HCT116 (cell line): ENCODE measurements around the gene SDK2. TPM values are rescaled to one million over a fixed set of nuclear protein-coding genes. Genes with fewer than 3 reads are reported as not detected.

Experiments
- ATAC-seq: fragments of 200-7000 bp; cut with Tn5 transposase; 2 replicates; pipeline ENCODE4 v1.9.1; 2020; ENCODE audit warnings: mild to moderate bottlenecking, moderate library complexity
- BruUV-seq: library from RNA; stranded (reverse); fragments of 400-500 nt; replicated peaks from 2 replicates; lab custom pipeline; 2021; lab: Mats Ljungman, UMichigan
- CTCF ChIA-PET: fragments of 300-600 bp; sonication (Branson Sonifier 250); formaldehyde crosslinking; loops from one replicate; lab custom pipeline; 2021; ENCODE audit warnings: antibody characterized with exemption; lab: Charles Lee
- POLR2A ChIA-PET: fragments of 300-600, 350-600 bp; sonication (Branson Sonifier 250); formaldehyde crosslinking; loops from one replicate; lab custom pipeline; 2021; ENCODE audit warnings: antibody characterized with exemption; lab: Charles Lee
- RAD21 ChIA-PET, 2 experiments: fragments of 300-600 bp; sonication (Branson Sonifier 250); formaldehyde crosslinking; loops; one replicate each; lab custom pipeline; 2023; ENCODE audit warnings: low total read pairs in 2 of 2; ENCODE audit not compliant: uncharacterized antibody in 2 of 2, unreplicated experiment in 2 of 2, low non-redundant PET in 1 of 2; lab: Charles Lee
- DNase-seq: peaks from one replicate; pipeline ENCODE4 v3.0.0-alpha.2; 2010; ENCODE audit warnings: low read depth, low spot score
- H2AFZ ChIP-seq: fragments of 200-600 bp; shearing (Covaris generic), sonication (generic); 2 replicates; pipeline ENCODE4 v1.6.1; 2017; ENCODE audit warnings: low read depth, mixed run types, mixed read lengths, antibody characterized with exemption, low read length; ENCODE audit not compliant: poor library complexity, severe bottlenecking
- H3K27ac ChIP-seq: 2 replicates; pipeline ENCODE4 v1.5.1; 2012; ENCODE audit warnings: low read depth, low read length
- H3K27me3 ChIP-seq: fragments of 200-600 bp; sonication (generic); 2 replicates; pipeline ENCODE4 v1.6.1; 2016; ENCODE audit warnings: mixed run types, low read length, mixed read lengths; ENCODE audit not compliant: insufficient read depth
- H3K36me3 ChIP-seq, 2 experiments: fragments of 200-500 bp in 1 of 2; fragments of 200-600 bp in 1 of 2; sonication (Bioruptor generic) in 1 of 2; sonication (generic) in 1 of 2; 2 replicates each; pipeline versions ENCODE4 v1.5.1 to v1.6.1; 2014 to 2016; ENCODE audit warnings: low read length in 2 of 2, inconsistent platforms in 1 of 2, mixed read lengths in 1 of 2, mixed run types in 1 of 2; ENCODE audit not compliant: insufficient read depth in 2 of 2, control insufficient read depth in 1 of 2
- H3K4me1 ChIP-seq, 2 experiments: fragments of 200-600 bp in 1 of 2; sonication (generic) in 1 of 2; 2 replicates each; pipeline versions ENCODE4 v1.5.1 to v1.6.1; 2012 to 2017; ENCODE audit warnings: low read length in 2 of 2, inconsistent platforms in 1 of 2, mild to moderate bottlenecking in 1 of 2, mixed read lengths in 1 of 2, mixed run types in 1 of 2, moderate library complexity in 1 of 2; ENCODE audit not compliant: insufficient read depth in 2 of 2, control insufficient read depth in 1 of 2
- H3K4me2 ChIP-seq: fragments of 200-600 bp; sonication (generic); 2 replicates; pipeline ENCODE4 v1.6.1; 2017; ENCODE audit warnings: mixed run types, low read length, mixed read lengths
- H3K4me3 ChIP-seq, 2 experiments: fragments of 200-600 bp in 1 of 2; sonication (generic) in 1 of 2; replicated peaks in 1 of 2; 2 replicates each; pipeline ENCODE4 v1.5.1; 2011 to 2016; ENCODE audit warnings: low read length in 2 of 2, control low read depth in 1 of 2, low read depth in 1 of 2, mild to moderate bottlenecking in 1 of 2, mixed read lengths in 1 of 2, mixed run types in 1 of 2
- H3K79me2 ChIP-seq: fragments of 200-600 bp; sonication (generic); 2 replicates; pipeline ENCODE4 v1.6.1; 2017; ENCODE audit warnings: mild to moderate bottlenecking, mixed run types, low read length, moderate library complexity, mixed read lengths; ENCODE audit not compliant: insufficient read depth
- H3K9ac ChIP-seq: fragments of 200-600 bp; sonication (generic); 2 replicates; pipeline ENCODE4 v1.6.1; 2016; ENCODE audit warnings: low read length, mixed read lengths
- H3K9me2 ChIP-seq: fragments of 200-600 bp; sonication (generic), shearing (Covaris generic); 2 replicates; pipeline ENCODE4 v1.6.1; 2017; ENCODE audit warnings: mixed run types, mild to moderate bottlenecking, moderate library complexity; ENCODE audit not compliant: insufficient read depth
- H3K9me3 ChIP-seq, 2 experiments: fragments of 200-500 bp in 1 of 2; fragments of 200-600 bp in 1 of 2; sonication (Bioruptor generic) in 1 of 2; sonication (generic) in 1 of 2; 2 replicates each; pipeline ENCODE4 v1.6.1; 2014 to 2017; ENCODE audit warnings: low read length in 2 of 2, mixed read lengths in 2 of 2, inconsistent platforms in 1 of 2, low read depth in 1 of 2, mild to moderate bottlenecking in 1 of 2, mixed run types in 1 of 2, moderate library complexity in 1 of 2; ENCODE audit not compliant: control insufficient read depth in 1 of 2, insufficient read depth in 1 of 2
- H4K20me1 ChIP-seq: fragments of 200-600 bp; sonication (generic), shearing (Covaris generic); 2 replicates; pipeline ENCODE4 v1.6.1; 2017; ENCODE audit warnings: mixed run types, mild to moderate bottlenecking, moderate library complexity; ENCODE audit not compliant: insufficient read depth
- CEBPB ChIP-seq: IDR thresholded peaks from 2 replicates; pipeline ENCODE4 v1.6.1; 2012; ENCODE audit warnings: low read depth
- ELF1 ChIP-seq: IDR thresholded peaks from 2 replicates; pipeline ENCODE4 v1.6.1; 2012; ENCODE audit warnings: low read depth, borderline replicate concordance
- POLR2AphosphoS5 ChIP-seq: IDR thresholded peaks from 2 replicates; pipeline ENCODE4 v1.6.1; 2011; ENCODE audit warnings: mild to moderate bottlenecking, low read depth, low read length, moderate library complexity
- TCF7L2 ChIP-seq: IDR thresholded peaks from 2 replicates; pipeline ENCODE4 v1.7.0; 2011; ENCODE audit warnings: borderline replicate concordance, inconsistent platforms; ENCODE audit not compliant: insufficient read depth, insufficient read length; ENCODE audit errors: extremely low read depth
- ZNF274 ChIP-seq: fragments of 200-500 bp; sonication (Bioruptor generic); IDR thresholded peaks from 2 replicates; pipeline ENCODE4 v1.6.1; 2014; ENCODE audit warnings: mild to moderate bottlenecking, low read depth, low read length, inconsistent platforms
- intact Hi-C: fragments of 100-400 bp; cut with micrococcal nuclease; formaldehyde crosslinking; loops from 2 replicates; pipeline ENCODE4 v1.10.0; 2022
- total RNA-seq: library from RNA; stranded (reverse); gene quantifications from one replicate; pipeline ENCODE4 v1.2.1, GENCODE V29; 2021; ENCODE audit not compliant: unreplicated experiment
- TF ChIP-seq, protein P1 (sequence below): IDR thresholded peaks from 2 replicates; pipeline ENCODE4 v1.6.1; 2012
- TF ChIP-seq, protein P2 (sequence below), 3 experiments: fragments of 200-600 bp in 1 of 3; sonication (generic) in 1 of 3; IDR thresholded peaks in 2 of 3; conservative IDR thresholded peaks in 1 of 3; 2 replicates each; pipeline ENCODE4 v1.5.1; 2012 to 2017; ENCODE audit warnings: low read depth in 2 of 3, low read length in 2 of 3, antibody characterized with exemption in 1 of 3, borderline replicate concordance in 1 of 3, control low read depth in 1 of 3, mild to moderate bottlenecking in 1 of 3, mixed read lengths in 1 of 3, mixed run types in 1 of 3, moderate library complexity in 1 of 3; ENCODE audit not compliant: insufficient read depth in 1 of 3

SDK2 gene
- total RNA-seq, 1 experiment from 2014 or later: 0.10 TPM

DNA sequence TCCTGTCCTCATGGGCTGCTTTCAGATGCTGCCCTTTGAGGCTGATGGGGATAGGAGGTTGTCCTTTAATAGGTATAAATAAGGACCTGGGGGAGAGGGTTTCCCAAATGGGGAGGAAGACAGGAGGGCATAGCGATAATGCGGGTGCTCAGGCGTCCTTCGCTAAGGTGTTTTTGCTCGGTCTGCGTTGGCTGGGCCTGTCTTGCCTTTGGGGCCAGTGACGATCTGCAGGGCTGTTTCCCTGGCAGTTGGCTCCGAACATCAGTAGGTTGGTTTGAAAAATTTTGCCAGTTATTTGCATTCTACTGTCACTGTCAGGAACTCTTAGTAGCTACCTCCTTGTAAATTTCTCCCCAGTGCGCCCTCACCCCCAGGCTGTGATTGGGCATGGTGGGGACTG lies 294.6 kb downstream of the SDK2 start:
- POLR2A ChIA-PET: no interaction called here
- TF ChIP-seq ELF1: no peak
- TF ChIP-seq, protein P1, sequence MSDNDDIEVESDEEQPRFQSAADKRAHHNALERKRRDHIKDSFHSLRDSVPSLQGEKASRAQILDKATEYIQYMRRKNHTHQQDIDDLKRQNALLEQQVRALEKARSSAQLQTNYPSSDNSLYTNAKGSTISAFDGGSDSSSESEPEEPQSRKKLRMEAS: no peak
- no peak for TF ChIP-seq POLR2AphosphoS5
- no peak for TF ChIP-seq TCF7L2
- no peak for TF ChIP-seq ZNF274
- TF ChIP-seq, protein P2, sequence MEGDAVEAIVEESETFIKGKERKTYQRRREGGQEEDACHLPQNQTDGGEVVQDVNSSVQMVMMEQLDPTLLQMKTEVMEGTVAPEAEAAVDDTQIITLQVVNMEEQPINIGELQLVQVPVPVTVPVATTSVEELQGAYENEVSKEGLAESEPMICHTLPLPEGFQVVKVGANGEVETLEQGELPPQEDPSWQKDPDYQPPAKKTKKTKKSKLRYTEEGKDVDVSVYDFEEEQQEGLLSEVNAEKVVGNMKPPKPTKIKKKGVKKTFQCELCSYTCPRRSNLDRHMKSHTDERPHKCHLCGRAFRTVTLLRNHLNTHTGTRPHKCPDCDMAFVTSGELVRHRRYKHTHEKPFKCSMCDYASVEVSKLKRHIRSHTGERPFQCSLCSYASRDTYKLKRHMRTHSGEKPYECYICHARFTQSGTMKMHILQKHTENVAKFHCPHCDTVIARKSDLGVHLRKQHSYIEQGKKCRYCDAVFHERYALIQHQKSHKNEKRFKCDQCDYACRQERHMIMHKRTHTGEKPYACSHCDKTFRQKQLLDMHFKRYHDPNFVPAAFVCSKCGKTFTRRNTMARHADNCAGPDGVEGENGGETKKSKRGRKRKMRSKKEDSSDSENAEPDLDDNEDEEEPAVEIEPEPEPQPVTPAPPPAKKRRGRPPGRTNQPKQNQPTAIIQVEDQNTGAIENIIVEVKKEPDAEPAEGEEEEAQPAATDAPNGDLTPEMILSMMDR (IDR thresholded peaks at IDR 0.05 in 2 of 3, conservative IDR thresholded peaks at IDR 0.05 in 1 of 3; ENCODE audit: borderline replicate concordance in 1 of 3, insufficient read depth in 1 of 3, low read depth in 2 of 3, low read length in 2 of 3): no peak
- no peak for TF ChIP-seq CEBPB
- no peak for ATAC-seq
- CTCF ChIA-PET: interaction anchor here (1.2 to 1.3 kb wide), 2 partner anchors 39 to 624 kb away, joined by 3 to 5 read pairs; no protein-coding TSS in a partner anchor
- Histone ChIP-seq H3K79me2 (no peaks in the 10 kb centered on the region), H2AFZ (no peak overlapping the region), H3K9ac (no peak overlapping the region), H3K4me3 (no peak overlapping the region), H3K4me2 (no peak overlapping the region), H3K9me2 (no peaks in the 10 kb centered on the region), H3K36me3 (no peaks in the 10 kb centered on the region), H3K9me3 (no peaks in the 10 kb centered on the region), H3K4me1 (0 out of 4 replicates have a peak, but pooled peaks cover 0 to 3% of the 10 kb centered on the region in 2 experiments), H4K20me1 (no peaks in the 10 kb centered on the region), H3K27me3 (no peaks in the 10 kb centered on the region), H3K27ac (no peak overlapping the region)
- RAD21 ChIA-PET: no interaction called here
- intact Hi-C loops: no loop called here
- BruUV-seq: no TSS peak
- DNase-seq: no peak
